Fibroblast of lung (primary cell): ENCODE data around the gene FMNL1. TPM values are rescaled to one million over a fixed set of nuclear protein-coding genes. Genes with fewer than 3 reads are reported as not detected.
"Not testable (repeated sequence)": the region's sequence is repeated elsewhere in the genome, so short reads cannot be mapped to it uniquely, and the experiment has no call there.

Source experiments
- DNase-seq, 2 donors: peaks; one replicate each; pipeline versions ENCODE4 v3.0.0 to v3.0.0-alpha.2; 2010; ENCODE audit warnings: low read depth in 2 of 2
- H2AFZ ChIP-seq: 2 replicates; pipeline ENCODE4 v1.5.1; 2012; ENCODE audit warnings: low read length, control low read depth, inconsistent platforms
- H3K27ac ChIP-seq: 2 replicates; pipeline ENCODE4 v1.5.1; 2011; ENCODE audit warnings: low read length, control low read depth; ENCODE audit not compliant: insufficient read depth
- H3K27me3 ChIP-seq: 2 replicates; pipeline ENCODE4 v1.5.1; 2011; ENCODE audit warnings: mild to moderate bottlenecking, low read length; ENCODE audit not compliant: control insufficient read depth, insufficient read depth
- H3K36me3 ChIP-seq: 2 replicates; pipeline ENCODE4 v1.5.1; 2011; ENCODE audit warnings: low read length; ENCODE audit not compliant: control insufficient read depth, insufficient read depth
- H3K4me1 ChIP-seq: 2 replicates; pipeline ENCODE4 v1.5.1; 2011; ENCODE audit warnings: low read length; ENCODE audit not compliant: control insufficient read depth, insufficient read depth; ENCODE audit errors: extremely low read depth
- H3K4me2 ChIP-seq: 2 replicates; pipeline ENCODE4 v1.5.1; 2011; ENCODE audit warnings: low read length, control low read depth; ENCODE audit not compliant: insufficient read depth; ENCODE audit errors: extremely low read depth
- H3K4me3 ChIP-seq, 4 experiments: fragments of 200-600 bp in 1 of 4; sonication (generic) in 1 of 4; replicated peaks in 1 of 4; 2 replicates each; pipeline ENCODE4 v1.5.1; 2011 to 2016; ENCODE audit warnings: low read length in 4 of 4, low read depth in 3 of 4, mild to moderate bottlenecking in 3 of 4, control low read depth in 2 of 4, inconsistent platforms in 1 of 4, mixed read lengths in 1 of 4; ENCODE audit not compliant: insufficient read depth in 1 of 4; ENCODE audit errors: control extremely low read depth in 1 of 4
- H3K79me2 ChIP-seq: 2 replicates; pipeline ENCODE4 v1.5.1; 2012; ENCODE audit warnings: mild to moderate bottlenecking, low read length, inconsistent platforms; ENCODE audit not compliant: control insufficient read depth, insufficient read depth
- H3K9ac ChIP-seq: 2 replicates; pipeline ENCODE4 v1.5.1; 2011; ENCODE audit warnings: mild to moderate bottlenecking, low read length, control low read depth; ENCODE audit not compliant: insufficient read depth
- H3K9me3 ChIP-seq: 2 replicates; pipeline ENCODE4 v1.5.1; 2012; ENCODE audit warnings: low read depth, low read length; ENCODE audit not compliant: control insufficient read depth, insufficient read depth
- H4K20me1 ChIP-seq: 2 replicates; pipeline ENCODE4 v1.5.1; 2011; ENCODE audit warnings: low read length; ENCODE audit not compliant: control insufficient read depth, insufficient read depth; ENCODE audit errors: extremely low read depth
- CTCF ChIP-seq, 2 donors: IDR thresholded peaks in 1 of 2; conservative IDR thresholded peaks in 1 of 2; 1 replicate in 1 of 2; 2 replicates in 1 of 2; pipeline ENCODE4 v1.5.1; 2011 to 2012; ENCODE audit warnings: low read length in 2 of 2, control low read depth in 1 of 2, inconsistent platforms in 1 of 2, low read depth in 1 of 2, mild to moderate bottlenecking in 1 of 2
- EZH2 ChIP-seq: IDR thresholded peaks from 2 replicates; pipeline ENCODE4 v1.5.1; 2012; ENCODE audit warnings: low read length, control low read depth, mild to moderate bottlenecking; ENCODE audit errors: missing control alignments
- polyA plus RNA-seq, 2 donors: library from polyadenylated mRNA; depleted of rRNA in 1 of 2; stranded (reverse) in 1 of 2; unstranded in 1 of 2; fragments of >200 nt; gene quantifications; 2 replicates each; pipeline ENCODE4 v1.2.1, GENCODE V29; 2011 to 2012; ENCODE audit warnings: missing spikeins in 1 of 2
- total RNA-seq: library from RNA; depleted of rRNA; stranded (reverse); fragments of >200 nt; gene quantifications from 2 replicates; pipeline ENCODE4 v1.2.1, GENCODE V29; 2014

Gene FMNL1
- total and polyA plus RNA-seq, 2 donors (not counting 1 experiment from before 2014, with no cell fraction given), result 1.1 to 2.8 TPM

GRCh38 chr17:45200701-45201100 is 21.0 kb upstream of the FMNL1 start:
- DNase-seq, result peak in 1 of 2 donors; percentile 20
- no peaks in the 10 kb centered on the region for H3K9me3 ChIP-seq
- H3K79me2 ChIP-seq, result no peaks in the 10 kb centered on the region
- no peak overlapping the region for H3K4me2 ChIP-seq
- H3K27ac ChIP-seq, result no peak overlapping the region
- no peak overlapping the region for H3K9ac ChIP-seq
- H3K4me3 ChIP-seq, result no peak overlapping the region
- H3K4me1 ChIP-seq, result peaks cover 4% of the 10 kb centered on the region
- no peaks in the 10 kb centered on the region for H3K27me3 ChIP-seq
- H4K20me1 ChIP-seq, result no peaks in the 10 kb centered on the region
- H3K36me3 ChIP-seq, result no peaks in the 10 kb centered on the region
- no peak overlapping the region for H2AFZ ChIP-seq
- TF ChIP-seq EZH2 (no peak), CTCF (conservative IDR thresholded peaks at IDR 0.05 in 1 of 2, IDR thresholded peaks at IDR 0.05 in 1 of 2; ENCODE audit: low read depth in 1 of 2, low read length in 2 of 2) (no peak)

- Histone ChIP-seq H3K4me1 (peaks cover 4% of the 10 kb centered on the region), H3K27ac (no peak overlapping the region), H3K4me3 (no peak overlapping the region), H2AFZ (no peak overlapping the region), H3K79me2 (no peaks in the 10 kb centered on the region), H3K9ac (no peak overlapping the region), H4K20me1 (no peaks in the 10 kb centered on the region), H3K27me3 (no peaks in the 10 kb centered on the region), H3K9me3 (no peaks in the 10 kb centered on the region), H3K36me3 (no peaks in the 10 kb centered on the region), H3K4me2 (no peak overlapping the region)
- TF ChIP-seq EZH2, result no peak
- DNase-seq, result no peak
Observed at GRCh38 chr17:45201457-45201856, 20.2 kb upstream of the FMNL1 start.

- H3K4me1 ChIP-seq, H2AFZ ChIP-seq, H3K9ac ChIP-seq, H4K20me1 ChIP-seq, H3K4me3 ChIP-seq, H3K27me3 ChIP-seq, H3K36me3 ChIP-seq, H3K79me2 ChIP-seq, H3K9me3 ChIP-seq, H3K4me2 ChIP-seq, H3K27ac ChIP-seq: not testable (repeated sequence)
- peak in 1 of 2 donors; percentile 46 for DNase-seq
Observed at GRCh38 chr17:45201880-45202279, 19.8 kb upstream of the FMNL1 start.

- Histone ChIP-seq H3K4me1 (no peaks in the 10 kb centered on the region), H3K36me3 (no peaks in the 10 kb centered on the region), H3K27ac (no peak overlapping the region), H3K9ac (no peak overlapping the region), H2AFZ (no peak overlapping the region), H3K4me2 (no peak overlapping the region), H4K20me1 (no peaks in the 10 kb centered on the region), H3K27me3 (peaks cover 22% of the 10 kb centered on the region), H3K9me3 (no peaks in the 10 kb centered on the region), H3K79me2 (no peaks in the 10 kb centered on the region), H3K4me3 (no peak overlapping the region)
- DNase-seq, result peak; percentile 53 to 84
- TF ChIP-seq EZH2 (no peak), CTCF (conservative IDR thresholded peaks at IDR 0.05 in 1 of 2, IDR thresholded peaks at IDR 0.05 in 1 of 2; ENCODE audit: low read depth in 1 of 2, low read length in 2 of 2) (peak; percentile 86 to 94)
Observed at GRCh38 chr17:45218895-45219661, 2.6 kb upstream of the FMNL1 start.
